HEK293T (cell line): Measurements from ENCODE around the gene STAP1.

Experiments used
- CTCF ChIA-PET: fragments of 350-600 bp; formaldehyde crosslinking; extraction: SDS; loops from one replicate; lab custom pipeline; 2021; ENCODE audit warnings: antibody characterized with exemption, inconsistent platforms; lab: Yijun Ruan, JAX
- POLR2A ChIA-PET: fragments of 350-600 bp; formaldehyde crosslinking; extraction: SDS; loops from one replicate; lab custom pipeline; 2020; ENCODE audit warnings: antibody characterized with exemption, inconsistent platforms; lab: Yijun Ruan, JAX
- DNase-seq: peaks from one replicate; pipeline ENCODE4 v3.0.0; 2012; ENCODE audit warnings: mixed read lengths; ENCODE audit errors: extremely low spot score
- ARNT ChIP-seq: fragments of 450-650 bp; IDR thresholded peaks from 2 replicates; pipeline ENCODE4 v1.6.1; 2017; ENCODE audit warnings: mild to moderate bottlenecking
- BHLHE40 ChIP-seq: fragments of 450-650 bp; IDR thresholded peaks from 2 replicates; pipeline ENCODE4 v1.6.1; 2016; ENCODE audit warnings: mild to moderate bottlenecking, moderate library complexity, borderline replicate concordance
- CTBP1 ChIP-seq: fragments of 450-650 bp; IDR thresholded peaks from 2 replicates; pipeline ENCODE4 v1.6.1; 2016; ENCODE audit warnings: borderline replicate concordance
- ELF4 ChIP-seq: fragments of 450-650 bp; IDR thresholded peaks from 2 replicates; pipeline ENCODE4 v1.6.1; 2017; ENCODE audit warnings: antibody characterized with exemption
- FOXA1 ChIP-seq: fragments of 450-650 bp; IDR thresholded peaks from 2 replicates; pipeline ENCODE4 v1.6.1; 2016; ENCODE audit warnings: mild to moderate bottlenecking
- FOXK2 ChIP-seq: fragments of 450-650 bp; IDR thresholded peaks from 2 replicates; pipeline ENCODE4 v1.6.1; 2016; ENCODE audit warnings: mild to moderate bottlenecking
- FOXM1 ChIP-seq: fragments of 450-650 bp; IDR thresholded peaks from 2 replicates; pipeline ENCODE4 v1.6.1; 2017; ENCODE audit warnings: mild to moderate bottlenecking, borderline replicate concordance
- HDGF ChIP-seq: fragments of 450-650 bp; IDR thresholded peaks from 2 replicates; pipeline ENCODE4 v1.6.1; 2017; ENCODE audit warnings: antibody characterized with exemption, borderline replicate concordance
- L3MBTL2 ChIP-seq: fragments of 450-650 bp; conservative IDR thresholded peaks from 2 replicates; pipeline ENCODE4 v1.6.1; 2016; ENCODE audit warnings: mild to moderate bottlenecking
- LEF1 ChIP-seq: fragments of 450-650 bp; IDR thresholded peaks from 2 replicates; pipeline ENCODE4 v1.6.1; 2017; ENCODE audit warnings: mild to moderate bottlenecking, borderline replicate concordance
- NFRKB ChIP-seq: fragments of 450-650 bp; IDR thresholded peaks from 2 replicates; pipeline ENCODE4 v1.6.1; 2016; ENCODE audit warnings: mild to moderate bottlenecking, moderate library complexity
- PKNOX1 ChIP-seq: fragments of 450-650 bp; IDR thresholded peaks from 2 replicates; pipeline ENCODE4 v1.6.1; 2016
- SP1 ChIP-seq: fragments of 450-650 bp; IDR thresholded peaks from 2 replicates; pipeline ENCODE4 v1.6.1; 2017
- SUZ12 ChIP-seq: fragments of 450-650 bp; IDR thresholded peaks from 2 replicates; pipeline ENCODE4 v1.6.1; 2016; ENCODE audit warnings: mild to moderate bottlenecking
- TARDBP ChIP-seq: fragments of 450-650 bp; IDR thresholded peaks from 2 replicates; pipeline ENCODE4 v1.6.1; 2016
- ZNF384 ChIP-seq: fragments of 450-650 bp; IDR thresholded peaks from 2 replicates; pipeline ENCODE4 v1.6.1; 2016

The STAP1 gene

GRCh38 chr4:67604749-67605148 lies 46.2 kb downstream of the STAP1 start:
- ChIA-PET POLR2A (no interaction called here), CTCF (no interaction called here)
- TF ChIP-seq FOXA1 (no peak), ARNT (no peak), L3MBTL2 (no peak), ELF4 (no peak), FOXM1 (no peak), ZNF384 (no peak), SUZ12 (no peak), BHLHE40 (no peak), FOXK2 (no peak), CTBP1 (no peak), NFRKB (no peak), SP1 (no peak), LEF1 (no peak), HDGF (no peak), PKNOX1 (no peak)
- no peak for DNase-seq

- DNase-seq: no peak
- ChIA-PET CTCF (no interaction called here), POLR2A (no interaction called here)
- TF ChIP-seq ARNT (no peak), FOXA1 (no peak), PKNOX1 (no peak), SP1 (no peak), ZNF384 (no peak), FOXK2 (no peak), NFRKB (no peak), ELF4 (no peak)
These were observed 49.5 kb downstream of the STAP1 start for GRCh38 chr4:67608027-67608426.

DNA sequence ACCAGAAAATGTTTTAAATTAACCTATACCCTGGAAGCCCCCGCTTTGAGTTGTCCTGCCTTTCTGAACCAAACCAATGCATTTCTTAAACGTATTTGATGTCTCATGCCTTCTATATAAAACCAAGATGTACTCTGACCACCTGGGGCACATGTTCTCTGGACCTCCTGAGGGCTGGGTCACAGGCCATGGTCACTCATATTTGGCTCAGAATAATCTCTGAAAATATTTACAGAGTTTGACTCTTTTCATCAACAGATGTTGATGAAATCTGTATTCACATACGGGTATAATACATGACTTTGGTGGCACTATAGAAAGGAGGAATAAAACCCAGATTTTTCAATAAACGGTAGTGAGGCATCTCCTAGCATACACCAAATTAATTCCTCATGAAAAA lies 55.7 kb downstream of the STAP1 start:
- CTCF ChIA-PET: no interaction called here

GRCh38 chr4:67615119-67615518 lies 56.6 kb downstream of the STAP1 start:
- CTCF ChIA-PET: no interaction called here
- POLR2A ChIA-PET: no interaction called here
- DNase-seq: no peak
- no peak for TF ChIP-seq NFRKB
- no peak for TF ChIP-seq FOXA1
- no peak for TF ChIP-seq L3MBTL2
- TF ChIP-seq ELF4: no peak
- TF ChIP-seq SP1: no peak
- TF ChIP-seq FOXM1: no peak
- no peak for TF ChIP-seq FOXK2
- no peak for TF ChIP-seq ZNF384
- no peak for TF ChIP-seq SUZ12
- TF ChIP-seq CTBP1: no peak

More for the DNA sequence above, 55.7 kb downstream of the STAP1 start:
- no peak for TF ChIP-seq LEF1
- no peak for TF ChIP-seq HDGF
- TF ChIP-seq FOXK2: no peak
- TF ChIP-seq FOXA1: no peak
- TF ChIP-seq SUZ12: no peak
- no peak for TF ChIP-seq BHLHE40
- no peak for TF ChIP-seq ZNF384
- TF ChIP-seq SP1: no peak
- TF ChIP-seq L3MBTL2: no peak
- TF ChIP-seq TARDBP: no peak
- TF ChIP-seq CTBP1: no peak
- TF ChIP-seq FOXM1: no peak
- TF ChIP-seq PKNOX1: no peak
- TF ChIP-seq NFRKB: no peak
- TF ChIP-seq ELF4: no peak
- TF ChIP-seq ARNT: no peak
- POLR2A ChIA-PET: no interaction called here
- no peak for DNase-seq

DNA sequence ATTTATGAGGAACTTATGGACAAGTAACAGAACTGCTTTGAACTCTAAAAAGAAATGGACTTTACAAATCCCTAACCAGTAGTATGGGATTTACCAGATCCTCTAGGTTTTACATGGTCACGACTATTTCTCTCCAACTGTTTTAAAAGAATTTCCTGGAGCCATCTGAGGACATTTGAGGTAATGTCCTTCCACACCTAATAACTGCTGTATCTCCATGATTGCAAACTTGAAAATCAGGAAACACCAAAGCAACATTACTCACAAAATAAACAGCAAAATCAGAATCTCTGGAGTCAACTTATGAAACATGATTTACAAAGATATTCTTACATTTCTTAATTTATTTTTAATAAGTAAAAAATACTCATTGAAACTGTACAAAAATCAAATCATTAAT lies 58.0 kb downstream of the STAP1 start:
- DNase-seq: no peak
- POLR2A ChIA-PET: no interaction called here
- CTCF ChIA-PET: no interaction called here
- TF ChIP-seq NFRKB (no peak), ELF4 (no peak), BHLHE40 (no peak), CTBP1 (no peak), L3MBTL2 (no peak), FOXA1 (no peak), LEF1 (no peak), ZNF384 (no peak), FOXM1 (no peak), SP1 (no peak), TARDBP (no peak), ARNT (no peak), FOXK2 (no peak), PKNOX1 (no peak), HDGF (no peak), SUZ12 (no peak)

- TF ChIP-seq ARNT (no peak), FOXK2 (no peak), NFRKB (no peak), SUZ12 (no peak), L3MBTL2 (no peak), FOXA1 (no peak), BHLHE40 (no peak), TARDBP (no peak), ZNF384 (no peak), PKNOX1 (no peak), FOXM1 (no peak), HDGF (no peak), ELF4 (no peak), LEF1 (no peak), CTBP1 (no peak), SP1 (no peak)
- no peak for DNase-seq
- ChIA-PET POLR2A (no interaction called here), CTCF (no interaction called here)
These were observed 66.4 kb downstream of the STAP1 start for GRCh38 chr4:67624939-67625338.
